Fibroblast of mammary gland (primary cell): ENCODE results near the gene PIK3R2.

Experiments used
- DNase-seq: peaks from one replicate; pipeline ENCODE4 v3.0.0-alpha.2; 2010; ENCODE audit warnings: low read depth
- H3K4me3 ChIP-seq: 2 replicates; pipeline ENCODE4 v1.5.1; 2011; ENCODE audit warnings: low read depth, mild to moderate bottlenecking, low read length, moderate library complexity; ENCODE audit not compliant: control insufficient read depth
- CTCF ChIP-seq: conservative IDR thresholded peaks from 2 replicates; pipeline ENCODE4 v1.5.1; 2011; ENCODE audit warnings: low read depth, low read length, inconsistent platforms; ENCODE audit not compliant: control insufficient read depth, insufficient read depth

PIK3R2 gene

GRCh38 chr19:18214779-18215433, 61.9 kb downstream of the PIK3R2 start:
- H3K4me3 ChIP-seq, result no peak overlapping the region
- no peak for TF ChIP-seq CTCF
- DNase-seq, result peak; percentile 67

GRCh38 chr19:18216789-18217188, 63.8 kb downstream of the PIK3R2 start:
- H3K4me3 ChIP-seq, result no peak overlapping the region
- DNase-seq, result no peak
- no peak for TF ChIP-seq CTCF

GRCh38 chr19:18218159-18218558, 65.2 kb downstream of the PIK3R2 start:
- TF ChIP-seq CTCF, result no peak
- no peak for DNase-seq

GRCh38 chr19:18218600-18218999, 65.6 kb downstream of the PIK3R2 start:
- no peak overlapping the region for H3K4me3 ChIP-seq
- no peak for DNase-seq
- TF ChIP-seq CTCF, result no peak

More at GRCh38 chr19:18218159-18218558, 65.2 kb downstream of the PIK3R2 start:
- no peak overlapping the region for H3K4me3 ChIP-seq
